Sigmoid colon (tissue), 7 donors: Measurements from ENCODE around the gene LY6G6D. TPM values are rescaled to one million over a fixed set of nuclear protein-coding genes. Genes with fewer than 3 reads are reported as not detected.

ENCODE experiments used
- DNase-seq: peaks from one replicate; pipeline ENCODE4 v3.0.0-alpha.2; 2019
- H3K27ac ChIP-seq, 4 donors: fragments of 200-600 bp; sonication (generic); one replicate each; pipeline ENCODE4 v1.5.1; 2016 to 2019; ENCODE audit warnings: mild to moderate bottlenecking in 1 of 4
- H3K27me3 ChIP-seq, 3 donors: fragments of 200-600 bp; sonication (generic); one replicate each; pipeline ENCODE4 v1.5.1; 2019; ENCODE audit warnings: mild to moderate bottlenecking in 1 of 3
- H3K36me3 ChIP-seq, 4 donors: fragments of 200-600 bp; sonication (generic); one replicate each; pipeline ENCODE4 v1.5.1; 2016 to 2019
- H3K4me1 ChIP-seq, 4 donors: fragments of 200-600 bp; sonication (generic); one replicate each; pipeline ENCODE4 v1.5.1; 2017 to 2019
- H3K4me3 ChIP-seq, 4 donors: fragments of 200-600 bp; sonication (generic); one replicate each; pipeline ENCODE4 v1.5.1; 2017 to 2019; ENCODE audit warnings: mild to moderate bottlenecking in 2 of 4, moderate library complexity in 1 of 4
- H3K9me3 ChIP-seq, 4 donors: fragments of 200-600 bp in 3 of 4; sonication (generic) in 3 of 4; one replicate each; pipeline versions ENCODE4 v1.5.1 to v1.6.1; 2013 to 2019
- CTCF ChIP-seq, 4 experiments: fragments of 450-650 bp in 3 of 4; fragments of 200-600 bp in 1 of 4; IDR thresholded peaks; one replicate each; pipeline ENCODE4 v1.5.1; 2016 to 2019; ENCODE audit warnings: antibody characterized with exemption in 4 of 4, mild to moderate bottlenecking in 3 of 4, moderate library complexity in 2 of 4
- EP300 ChIP-seq, 4 donors: sonication (generic); formaldehyde crosslinking; IDR thresholded peaks; one replicate each; pipeline ENCODE4 v1.6.1; 2017; ENCODE audit warnings: antibody characterized with exemption in 4 of 4
- POLR2A ChIP-seq, 2 donors: fragments of 450-650 bp; IDR thresholded peaks; one replicate each; pipeline ENCODE4 v1.6.1; 2016; ENCODE audit warnings: antibody characterized with exemption in 2 of 2, mild to moderate bottlenecking in 2 of 2, moderate library complexity in 2 of 2
- POLR2AphosphoS5 ChIP-seq, 4 donors: sonication (generic); formaldehyde crosslinking; IDR thresholded peaks; one replicate each; pipeline ENCODE4 v1.6.1; 2017; ENCODE audit warnings: antibody characterized with exemption in 4 of 4
- WGBS, 2 donors: extraction: QIAGEN DNeasy Blood & Tissue Kit; methylation state at CpG; one replicate each; pipeline ENCODE4 v1.1.7; 2013; 5-methylcytosine and 5-hydroxymethylcytosine counted together
- intact Hi-C: fragments of 100-400 bp; cut with DNase I; formaldehyde crosslinking; loops from one replicate; pipeline ENCODE4 v1.15.1; 2023
- polyA plus RNA-seq, 3 donors: library from polyadenylated mRNA; stranded (reverse); fragments of 200-250 nt; gene quantifications; one replicate each; pipeline ENCODE4 v1.2.3, GENCODE V29; 2013
- total RNA-seq, 4 donors: library from RNA; depleted of rRNA; stranded (reverse); fragments of >200 nt; gene quantifications; one replicate each; pipeline ENCODE4 v1.1.0, GENCODE V29; 2016
- donor health status: healthy with polysubstance abuse.
- donor health status: Bipolar disorder and iron deficiency.
- donor health status: healthy.

The LY6G6D gene
- total and polyA plus RNA-seq, 7 donors: 0.31 to 21.2 (median 6.4) TPM; not detected in 2

GRCh38 chr6:31700740-31701401 lies 14.3 kb upstream of the LY6G6D start:
- WGBS, 2 donors: 49 to 73% methylated on average over 5 of the region's 5 CpGs
- H3K36me3 ChIP-seq: peaks cover 0 to 47% (median 20%) of the 10 kb centered on the region in 4 donors
- no peak overlapping the region for H3K4me3 ChIP-seq
- H3K27me3 ChIP-seq: no peaks in the 10 kb centered on the region
- DNase-seq: no peak
- peak overlapping the region in 1 of 4 donors; percentile 94 for H3K27ac ChIP-seq
- intact Hi-C loops: loop anchor here (10.0 kb wide), 1 partner anchor 156 kb away; the partner anchor contains the start of genes ATP6V1G2, DDX39B and NFKBIL1
- H3K4me1 ChIP-seq: peaks cover 0 to 36% (median 22%) of the 10 kb centered on the region in 4 donors
- TF ChIP-seq EP300 (IDR thresholded peaks at IDR 0.05) (no peak), POLR2AphosphoS5 (IDR thresholded peaks at IDR 0.05) (no peak), CTCF (IDR thresholded peaks at IDR 0.05) (no peak), POLR2A (IDR thresholded peaks at IDR 0.05) (no peak)
- no peaks in the 10 kb centered on the region for H3K9me3 ChIP-seq

GRCh38 chr6:31701666-31702404 lies 13.3 kb upstream of the LY6G6D start:
- peaks cover 0 to 36% (median 22%) of the 10 kb centered on the region in 4 donors for H3K4me1 ChIP-seq
- no peaks in the 10 kb centered on the region for H3K9me3 ChIP-seq
- H3K4me3 ChIP-seq: peak overlapping the region; percentile 66 to 92 (median 80)
- peaks cover 0 to 38% (median 13%) of the 10 kb centered on the region in 4 donors for H3K36me3 ChIP-seq
- H3K27ac ChIP-seq: peak overlapping the region; percentile 94 to 99 (median 97)
- H3K27me3 ChIP-seq: no peaks in the 10 kb centered on the region
- intact Hi-C loops: loop anchor here (10.0 kb wide), 1 partner anchor 157 kb away; the partner anchor contains the start of genes ATP6V1G2, DDX39B and NFKBIL1
- WGBS, 2 donors: 24 to 30% methylated on average over 7 of the region's 7 CpGs
- no peak for DNase-seq
- no peak for TF ChIP-seq POLR2AphosphoS5 (IDR thresholded peaks at IDR 0.05)
- TF ChIP-seq POLR2A (IDR thresholded peaks at IDR 0.05): no peak
- TF ChIP-seq CTCF (IDR thresholded peaks at IDR 0.05): no peak
- no peak for TF ChIP-seq EP300 (IDR thresholded peaks at IDR 0.05)

DNA sequence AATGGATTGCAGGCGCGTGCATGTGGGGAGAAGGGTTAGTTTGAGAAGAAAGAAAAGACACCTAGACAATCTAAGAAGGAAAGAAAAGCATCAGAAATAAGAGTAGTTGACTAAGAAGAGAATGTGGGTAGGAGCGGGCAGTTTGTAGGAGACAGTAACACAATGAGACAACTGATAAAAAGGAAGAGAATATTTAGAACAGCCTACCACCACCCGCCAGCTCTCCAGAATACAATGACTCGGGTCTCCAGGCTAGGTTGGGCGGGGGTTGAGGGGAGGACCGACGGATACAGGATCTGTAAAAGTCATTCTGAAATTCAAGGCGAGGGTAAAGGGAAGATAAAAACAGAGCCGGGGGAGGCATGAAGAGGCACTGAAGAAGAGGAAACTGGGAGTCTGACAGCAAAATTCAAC lies 12.7 kb upstream of the LY6G6D start:
- Histone ChIP-seq H3K27me3 (no peaks in the 10 kb centered on the region), H3K27ac (peak overlapping the region; percentile 94 to 99 (median 97)), H3K36me3 (peaks cover 0 to 32% (median 10%) of the 10 kb centered on the region in 4 donors), H3K4me1 (peaks cover 0 to 36% (median 22%) of the 10 kb centered on the region in 4 donors), H3K9me3 (no peaks in the 10 kb centered on the region), H3K4me3 (peak overlapping the region; percentile 66 to 92 (median 80))
- 0% methylated on average over 10 of the region's 10 CpGs for WGBS, 2 donors
- DNase-seq: no peak
- intact Hi-C loops: loop anchor here (10.0 kb wide), 1 partner anchor 158 kb away; the partner anchor contains the start of genes ATP6V1G2, DDX39B and NFKBIL1
- TF ChIP-seq POLR2A (IDR thresholded peaks at IDR 0.05) (no peak), CTCF (IDR thresholded peaks at IDR 0.05) (no peak), EP300 (IDR thresholded peaks at IDR 0.05) (no peak), POLR2AphosphoS5 (IDR thresholded peaks at IDR 0.05) (no peak)

- Histone ChIP-seq H3K27me3 (no peaks in the 10 kb centered on the region), H3K4me1 (peaks cover 0 to 36% (median 22%) of the 10 kb centered on the region in 4 donors), H3K4me3 (peak within 1 kb of the TSS; percentile 66 to 92 (median 80)), H3K36me3 (peaks cover 0 to 25% (median 8%) of the 10 kb centered on the region in 4 donors), H3K9me3 (no peaks in the 10 kb centered on the region), H3K27ac (peak within 1 kb of the TSS; percentile 94 to 99 (median 97))
- peak; percentile 98 to 99 (median 99) for TF ChIP-seq POLR2AphosphoS5 (IDR thresholded peaks at IDR 0.05)
- peak in 2 of 4 donors; percentile 66 to 82 for TF ChIP-seq EP300 (IDR thresholded peaks at IDR 0.05)
- TF ChIP-seq POLR2A (IDR thresholded peaks at IDR 0.05): peak; percentile 99
- TF ChIP-seq CTCF (IDR thresholded peaks at IDR 0.05): no peak
- intact Hi-C loops: loop anchor here (1.0 to 10.0 kb wide), 2 partner anchors 25 to 158 kb away; partner anchors contain the start of genes ATP6V1G2, DDX39B and NFKBIL1
- DNase-seq: peak; percentile 100
- WGBS, 2 donors: 0 to 1% methylated on average over 54 of the region's 54 CpGs
These were observed 12.1 kb upstream of the LY6G6D start, which contains the start of gene ABHD16A for GRCh38 chr6:31702819-31703716. Gene ABHD16A, minus strand, starts transcription at chr6:31703324. Its CDS starts 43 bp downstream, at chr6:31703281.
